H1 (cell line): ENCODE data around the gene FARSB. TPM values are rescaled to one million over a fixed set of nuclear protein-coding genes. Genes with fewer than 3 reads are reported as not detected.

Experiments used
- CTCF ChIA-PET: fragments of 300-600 bp; sonication (Branson Sonifier 250); formaldehyde crosslinking; loops from one replicate; lab custom pipeline; 2021; ENCODE audit not compliant: partially characterized antibody; lab: Charles Lee
- POLR2A ChIA-PET: fragments of 300-600 bp; sonication (Branson Sonifier 250); formaldehyde crosslinking; loops from one replicate; lab custom pipeline; 2021; ENCODE audit warnings: inconsistent platforms; ENCODE audit not compliant: partially characterized antibody; lab: Charles Lee
- DNase-seq, 2 experiments: peaks; one replicate each; pipeline versions ENCODE4 v3.0.0 to v3.0.0-alpha.2; 2010 to 2022; ENCODE audit warnings: low spot score in 2 of 2, low read depth in 1 of 2, mixed read lengths in 1 of 2
- FAIRE-seq: peaks from 2 replicates; lab custom pipeline; 2011; peaks lifted over from hg19 to GRCh38; lab: Jason Lieb, UNC
- H2AFZ ChIP-seq: 2 replicates; pipeline ENCODE4 v1.8.1; 2012; ENCODE audit warnings: low read length, inconsistent platforms
- H2AK5ac ChIP-seq: 2 replicates; pipeline ENCODE4 v1.6.1; 2013; ENCODE audit warnings: low read depth, low read length
- H2BK120ac ChIP-seq: replicated peaks from 2 replicates; pipeline ENCODE3; 2013; ENCODE audit warnings: low read depth, low read length, inconsistent platforms
- H2BK12ac ChIP-seq: 2 replicates; pipeline ENCODE4 v1.6.1; 2013; ENCODE audit warnings: low read depth, low read length
- H2BK15ac ChIP-seq: 2 replicates; pipeline ENCODE4 v1.6.1; 2013; ENCODE audit warnings: low read length
- H2BK20ac ChIP-seq: 2 replicates; pipeline ENCODE4 v1.6.1; 2013; ENCODE audit warnings: low read length
- H2BK5ac ChIP-seq: 2 replicates; pipeline ENCODE4 v1.6.1; 2013; ENCODE audit warnings: low read depth, low read length
- H3K14ac ChIP-seq: 2 replicates; pipeline ENCODE4 v1.6.1; 2013; ENCODE audit warnings: inconsistent platforms; ENCODE audit not compliant: insufficient read length
- H3K18ac ChIP-seq: 2 replicates; pipeline ENCODE4 v1.6.1; 2013; ENCODE audit warnings: low read length; ENCODE audit errors: extremely low read depth
- H3K23ac ChIP-seq: 2 replicates; pipeline ENCODE4 v1.6.1; 2013; ENCODE audit warnings: inconsistent platforms; ENCODE audit not compliant: insufficient read length
- H3K23me2 ChIP-seq: 2 replicates; pipeline ENCODE4 v1.6.1; 2013; ENCODE audit warnings: low read depth, low read length
- H3K27ac ChIP-seq: 2 replicates; pipeline ENCODE4 v1.6.1; 2011; ENCODE audit warnings: low read depth, low read length, inconsistent platforms
- H3K27me3 ChIP-seq, 4 experiments: replicated peaks in 1 of 4; 1 replicate in 1 of 4; 2 replicates in 3 of 4; pipeline versions ENCODE4 v1.6.1 to v1.8.1; 2011 to 2013; ENCODE audit warnings: low read length in 3 of 4, mild to moderate bottlenecking in 3 of 4, inconsistent platforms in 2 of 4, mixed read lengths in 2 of 4, moderate library complexity in 1 of 4; ENCODE audit not compliant: control insufficient read depth in 3 of 4, insufficient read depth in 3 of 4; ENCODE audit errors: extremely low read depth in 1 of 4
- H3K36me3 ChIP-seq, 4 experiments: 2 replicates each; pipeline versions ENCODE4 v1.6.1 to v1.8.1; 2011 to 2013; ENCODE audit warnings: mild to moderate bottlenecking in 4 of 4, low read length in 3 of 4, moderate library complexity in 2 of 4, control low read depth in 1 of 4, inconsistent platforms in 1 of 4; ENCODE audit not compliant: insufficient read depth in 4 of 4, control insufficient read depth in 2 of 4
- H3K4ac ChIP-seq: replicated peaks from 2 replicates; pipeline ENCODE3; 2013; ENCODE audit warnings: low read length, low read depth, mixed read lengths, inconsistent platforms; ENCODE audit not compliant: insufficient read length
- H3K4me1 ChIP-seq, 4 experiments: replicated peaks in 1 of 4; 1 replicate in 1 of 4; 2 replicates in 3 of 4; pipeline versions ENCODE4 v1.6.1 to v1.8.1; 2011 to 2013; ENCODE audit warnings: low read length in 3 of 4, inconsistent platforms in 2 of 4, mixed read lengths in 1 of 4; ENCODE audit not compliant: insufficient read depth in 4 of 4, control insufficient read depth in 3 of 4
- H3K4me2 ChIP-seq, 2 experiments: 2 replicates each; pipeline versions ENCODE4 v1.6.1 to v1.8.1; 2011 to 2013; ENCODE audit warnings: low read depth in 2 of 2, low read length in 2 of 2, control low read depth in 1 of 2, inconsistent platforms in 1 of 2, mild to moderate bottlenecking in 1 of 2; ENCODE audit not compliant: insufficient read depth in 1 of 2
- H3K4me3 ChIP-seq, 4 experiments: fragments of 200-600, 300-600 bp in 1 of 4; sonication (generic), shearing (Covaris generic), sonication (Bioruptor Twin) in 1 of 4; 2 replicates each; pipeline versions ENCODE4 v1.5.1 to v1.8.1; 2011 to 2016; ENCODE audit warnings: low read length in 4 of 4, low read depth in 3 of 4, control low read depth in 2 of 4, inconsistent platforms in 2 of 4, mild to moderate bottlenecking in 2 of 4, mixed read lengths in 1 of 4, moderate library complexity in 1 of 4; ENCODE audit not compliant: insufficient read depth in 2 of 4; ENCODE audit errors: extremely low read depth in 1 of 4
- H3K56ac ChIP-seq: replicated peaks from 2 replicates; pipeline ENCODE3; 2013; ENCODE audit warnings: low read depth, mild to moderate bottlenecking, mixed read lengths, low read length, inconsistent platforms; ENCODE audit not compliant: insufficient read length
- H3K79me1 ChIP-seq: 2 replicates; pipeline ENCODE4 v1.6.1; 2013; ENCODE audit warnings: low read depth, low read length, control low read depth
- H3K79me2 ChIP-seq, 2 experiments: 2 replicates each; pipeline versions ENCODE4 v1.6.1 to v1.8.1; 2012 to 2013; ENCODE audit warnings: low read length in 2 of 2, mild to moderate bottlenecking in 2 of 2, inconsistent platforms in 1 of 2; ENCODE audit not compliant: insufficient read depth in 2 of 2, control insufficient read depth in 1 of 2
- H3K9ac ChIP-seq, 4 experiments: replicated peaks in 1 of 4; 1 replicate in 1 of 4; 2 replicates in 3 of 4; pipeline versions ENCODE4 v1.6.1 to v1.8.1; 2011 to 2013; ENCODE audit warnings: low read depth in 3 of 4, low read length in 3 of 4, control low read depth in 2 of 4, mild to moderate bottlenecking in 2 of 4, moderate library complexity in 2 of 4, inconsistent platforms in 1 of 4; ENCODE audit errors: extremely low read depth in 1 of 4
- H3K9me3 ChIP-seq, 2 experiments: 2 replicates each; pipeline versions ENCODE4 v1.6.1 to v1.8.1; 2012 to 2013; ENCODE audit warnings: mild to moderate bottlenecking in 2 of 2, moderate library complexity in 2 of 2, control low read depth in 1 of 2, inconsistent platforms in 1 of 2, low read depth in 1 of 2, low read length in 1 of 2, mixed read lengths in 1 of 2; ENCODE audit not compliant: insufficient read depth in 2 of 2
- H4K20me1 ChIP-seq, 2 experiments: replicated peaks in 1 of 2; 2 replicates each; pipeline versions ENCODE3 to v1.8.1; 2011 to 2013; ENCODE audit warnings: inconsistent platforms in 2 of 2, low read length in 2 of 2, mild to moderate bottlenecking in 1 of 2; ENCODE audit not compliant: insufficient read depth in 2 of 2, control insufficient read depth in 1 of 2
- H4K5ac ChIP-seq: 2 replicates; pipeline ENCODE4 v1.6.1; 2013; ENCODE audit warnings: low read length, low read depth, mixed read lengths, inconsistent platforms; ENCODE audit not compliant: insufficient read length
- H4K8ac ChIP-seq: 2 replicates; pipeline ENCODE4 v1.8.0; 2013; ENCODE audit warnings: mild to moderate bottlenecking, moderate library complexity, low read length, inconsistent platforms; ENCODE audit not compliant: insufficient read depth; ENCODE audit errors: extremely low read depth
- H4K91ac ChIP-seq: replicated peaks from 2 replicates; pipeline ENCODE3; 2013; ENCODE audit warnings: low read length, mixed read lengths, inconsistent platforms; ENCODE audit not compliant: insufficient read length
- MAFK ChIP-seq: IDR thresholded peaks from 2 replicates; pipeline ENCODE4 v1.6.1; 2012; ENCODE audit warnings: low read depth, mild to moderate bottlenecking, improper control_type of control experiment, low read length
- RAD21 ChIP-seq, 2 experiments: IDR thresholded peaks in 1 of 2; conservative IDR thresholded peaks in 1 of 2; 2 replicates each; pipeline ENCODE4 v1.6.1; 2011; ENCODE audit warnings: low read depth in 2 of 2, low read length in 2 of 2, improper control_type of control experiment in 1 of 2, inconsistent platforms in 1 of 2, mild to moderate bottlenecking in 1 of 2, moderate library complexity in 1 of 2
- WGBS, 2 experiments: shearing (Covaris generic) in 1 of 2; methylation state at CpG; one replicate each; pipeline versions ENCODE4 v1.1.6 to v1.1.7; 2013 to 2015; ENCODE audit warnings: low lambda C conversion rate in 2 of 2, mixed read lengths in 2 of 2, inconsistent platforms in 1 of 2, low coverage in 1 of 2, missing lambda C conversion rate in 1 of 2; ENCODE audit not compliant: insufficient replicate concordance in 2 of 2, insufficient coverage in 1 of 2, insufficient read length in 1 of 2; ENCODE audit errors: extremely low coverage in 1 of 2, missing lambda C conversion rate in 1 of 2; 5-methylcytosine and 5-hydroxymethylcytosine counted together
- polyA plus RNA-seq, 7 experiments: library from polyadenylated mRNA; depleted of rRNA in 3 of 7; stranded (reverse) in 5 of 7; unstranded in 2 of 7; fragments of >200 nt in 5 of 7; fragments of 200-250 nt in 2 of 7; gene quantifications; 1 replicate in 5 of 7; 2 replicates in 1 of 7; 4 replicates in 1 of 7; pipeline versions ENCODE4 v1.2.1 to v1.2.3, GENCODE V29; 2011 to 2013; ENCODE audit warnings: missing spikeins in 2 of 7, mixed read lengths in 2 of 7
- total RNA-seq: library from RNA; stranded (reverse); fragmentation: NEBNext Ultra II Directional; extraction: Animal tissue kit (Norgen Biotek cat#: 25700); gene quantifications from 2 replicates; pipeline ENCODE4 v1.2.1, GENCODE V29; 2021
- TF ChIP-seq, protein P1 (sequence below), 3 experiments: IDR thresholded peaks; 1 replicate in 2 of 3; 2 replicates in 1 of 3; pipeline versions ENCODE4 v1.5.1 to v1.6.1; 2011; ENCODE audit warnings: low read length in 3 of 3, mild to moderate bottlenecking in 3 of 3, inconsistent platforms in 2 of 3, low read depth in 1 of 3, moderate library complexity in 1 of 3; ENCODE audit not compliant: insufficient read depth in 1 of 3; ENCODE audit errors: control extremely low read depth in 1 of 3

The FARSB gene
- total and polyA plus RNA-seq, 2 of the 8 experiments (the other 6 are each of a cell fraction or from before 2014, with no cell fraction given) = 21.0 to 37.9 TPM

DNA sequence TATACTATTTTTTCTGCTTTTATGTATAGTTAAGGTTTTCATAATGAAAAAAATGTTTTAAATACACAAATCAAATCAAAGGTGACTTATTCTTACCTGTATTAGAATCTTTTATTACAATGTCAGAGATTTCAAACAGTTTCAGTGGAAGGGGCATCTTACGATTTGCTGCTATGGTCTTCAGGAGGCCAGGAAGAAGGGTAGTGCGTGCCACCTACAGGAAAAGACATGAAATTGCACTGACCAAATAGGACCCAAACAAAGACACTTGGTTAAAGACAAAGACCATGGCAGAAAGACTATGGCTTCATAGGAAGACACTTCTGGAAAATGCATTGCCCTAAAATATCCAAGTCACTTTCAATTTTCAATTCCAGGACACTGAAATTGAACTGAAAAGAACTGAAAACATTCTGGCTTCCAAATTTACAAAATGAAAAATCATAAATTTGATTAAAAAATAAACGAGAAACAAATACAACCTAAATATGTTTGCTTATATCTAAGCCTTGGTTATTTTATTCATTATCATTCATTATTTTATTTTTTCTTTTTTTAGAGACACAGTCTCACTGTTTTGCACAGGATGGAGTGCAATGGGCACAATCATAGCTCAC is 42.1 kb downstream of the FARSB start:
- FAIRE-seq (peak; percentile 95), DNase-seq (no peak)
- no peak overlapping the region for H2BK120ac ChIP-seq
- H3K79me2 ChIP-seq = no peaks in the 10 kb centered on the region
- H2BK15ac ChIP-seq = no peak overlapping the region
- no peak overlapping the region for H3K9ac ChIP-seq
- H3K14ac ChIP-seq = no peak overlapping the region
- H3K56ac ChIP-seq = no peak overlapping the region
- no peaks in the 10 kb centered on the region for H3K27me3 ChIP-seq
- H2BK12ac ChIP-seq = no peak overlapping the region
- no peak overlapping the region for H3K4ac ChIP-seq
- H2BK20ac ChIP-seq = no peak overlapping the region
- H3K79me1 ChIP-seq = no peaks in the 10 kb centered on the region
- H3K23me2 ChIP-seq = no peaks in the 10 kb centered on the region
- H2BK5ac ChIP-seq = no peak overlapping the region
- H3K23ac ChIP-seq = no peak overlapping the region
- TF ChIP-seq RAD21 (IDR thresholded peaks at IDR 0.05 in 1 of 2, conservative IDR thresholded peaks at IDR 0.05 in 1 of 2; ENCODE audit: low read depth in 2 of 2, low read length in 2 of 2) (peak; percentile 81), MAFK (no peak)
- TF ChIP-seq, protein P1, sequence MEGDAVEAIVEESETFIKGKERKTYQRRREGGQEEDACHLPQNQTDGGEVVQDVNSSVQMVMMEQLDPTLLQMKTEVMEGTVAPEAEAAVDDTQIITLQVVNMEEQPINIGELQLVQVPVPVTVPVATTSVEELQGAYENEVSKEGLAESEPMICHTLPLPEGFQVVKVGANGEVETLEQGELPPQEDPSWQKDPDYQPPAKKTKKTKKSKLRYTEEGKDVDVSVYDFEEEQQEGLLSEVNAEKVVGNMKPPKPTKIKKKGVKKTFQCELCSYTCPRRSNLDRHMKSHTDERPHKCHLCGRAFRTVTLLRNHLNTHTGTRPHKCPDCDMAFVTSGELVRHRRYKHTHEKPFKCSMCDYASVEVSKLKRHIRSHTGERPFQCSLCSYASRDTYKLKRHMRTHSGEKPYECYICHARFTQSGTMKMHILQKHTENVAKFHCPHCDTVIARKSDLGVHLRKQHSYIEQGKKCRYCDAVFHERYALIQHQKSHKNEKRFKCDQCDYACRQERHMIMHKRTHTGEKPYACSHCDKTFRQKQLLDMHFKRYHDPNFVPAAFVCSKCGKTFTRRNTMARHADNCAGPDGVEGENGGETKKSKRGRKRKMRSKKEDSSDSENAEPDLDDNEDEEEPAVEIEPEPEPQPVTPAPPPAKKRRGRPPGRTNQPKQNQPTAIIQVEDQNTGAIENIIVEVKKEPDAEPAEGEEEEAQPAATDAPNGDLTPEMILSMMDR (IDR thresholded peaks at IDR 0.05; ENCODE audit: control extremely low read depth in 1 of 3, insufficient read depth in 1 of 3, low read depth in 1 of 3, low read length in 3 of 3) = peak; percentile 19 to 75 (median 47)
- TF ChIP-seq, all 59 proteins: peak for 2
- no peak overlapping the region for H3K4me3 ChIP-seq
- no peak overlapping the region for H3K18ac ChIP-seq
- no peaks in the 10 kb centered on the region; a peak in 2 of 7 replicates for H3K4me1 ChIP-seq
- ChIA-PET CTCF (interaction anchor here (0.8 to 1.6 kb wide), 11 partner anchors 8 to 589 kb away, joined by 3 to 5 read pairs (median 3); no protein-coding TSS in a partner anchor), POLR2A (no interaction called here)
- WGBS, 2 experiments = 56% methylated on average over 3 of the region's 3 CpGs; no CpG with 5 or more reads in 1 of the 2 experiments
- H2AFZ ChIP-seq = no peak overlapping the region
- no peak overlapping the region for H4K8ac ChIP-seq
- no peak overlapping the region for H4K91ac ChIP-seq
- H3K36me3 ChIP-seq = peaks cover 0 to 27% (median 15%) of the 10 kb centered on the region in 4 experiments; a peak in 6 of 8 replicates
- no peak overlapping the region for H3K4me2 ChIP-seq
- no peak overlapping the region for H4K5ac ChIP-seq
- peaks cover 0 to 2% of the 10 kb centered on the region in 2 experiments for H4K20me1 ChIP-seq
- no peak overlapping the region for H2AK5ac ChIP-seq
- no peaks in the 10 kb centered on the region for H3K9me3 ChIP-seq
- H3K27ac ChIP-seq = no peak overlapping the region
